Large intestine (tissue), 12 donors: Measurements from ENCODE around the gene CLCC1. TPM values are rescaled to one million over a fixed set of nuclear protein-coding genes. Genes with fewer than 3 reads are reported as not detected.
"Not testable (repeated sequence)": the region's sequence is repeated elsewhere in the genome, so short reads cannot be mapped to it uniquely, and the experiment has no call there.

Source experiments
- DNase-seq, 2 donors: peaks; one replicate each; pipeline versions ENCODE4 v3.0.0 to v3.0.0-alpha.2; 2013
- H3K27ac ChIP-seq: one replicate; pipeline ENCODE4 v1.5.1; 2013; ENCODE audit warnings: low read length
- H3K27me3 ChIP-seq: 2 replicates; pipeline ENCODE4 v1.6.1; 2013; ENCODE audit warnings: low read length; ENCODE audit not compliant: control insufficient read depth, insufficient read depth
- H3K36me3 ChIP-seq: 2 replicates; pipeline ENCODE4 v1.6.1; 2013; ENCODE audit warnings: low read length; ENCODE audit not compliant: control insufficient read depth, insufficient read depth
- H3K4me1 ChIP-seq: one replicate; pipeline ENCODE4 v1.6.1; 2013; ENCODE audit warnings: low read length; ENCODE audit not compliant: control insufficient read depth, insufficient read depth
- H3K4me3 ChIP-seq: one replicate; pipeline ENCODE4 v1.5.1; 2013; ENCODE audit warnings: low read length
- H3K9me3 ChIP-seq: one replicate; pipeline ENCODE4 v1.6.1; 2013; ENCODE audit warnings: mild to moderate bottlenecking, low read depth, low read length, moderate library complexity; ENCODE audit not compliant: control insufficient read depth
- WGBS: methylation state at CpG from one replicate; pipeline ENCODE4 v1.1.5; 2013; ENCODE audit warnings: low lambda C conversion rate; ENCODE audit not compliant: insufficient coverage; 5-methylcytosine and 5-hydroxymethylcytosine counted together
- long read RNA-seq, 11 donors: transcript quantifications; one replicate each; lab custom pipeline, GENCODE V29; 2026
- polyA plus RNA-seq: library from polyadenylated mRNA; unstranded; fragments of 120-200 nt; gene quantifications from one replicate; pipeline ENCODE4 v1.2.1, GENCODE V29; 2013

The CLCC1 gene, protein sequence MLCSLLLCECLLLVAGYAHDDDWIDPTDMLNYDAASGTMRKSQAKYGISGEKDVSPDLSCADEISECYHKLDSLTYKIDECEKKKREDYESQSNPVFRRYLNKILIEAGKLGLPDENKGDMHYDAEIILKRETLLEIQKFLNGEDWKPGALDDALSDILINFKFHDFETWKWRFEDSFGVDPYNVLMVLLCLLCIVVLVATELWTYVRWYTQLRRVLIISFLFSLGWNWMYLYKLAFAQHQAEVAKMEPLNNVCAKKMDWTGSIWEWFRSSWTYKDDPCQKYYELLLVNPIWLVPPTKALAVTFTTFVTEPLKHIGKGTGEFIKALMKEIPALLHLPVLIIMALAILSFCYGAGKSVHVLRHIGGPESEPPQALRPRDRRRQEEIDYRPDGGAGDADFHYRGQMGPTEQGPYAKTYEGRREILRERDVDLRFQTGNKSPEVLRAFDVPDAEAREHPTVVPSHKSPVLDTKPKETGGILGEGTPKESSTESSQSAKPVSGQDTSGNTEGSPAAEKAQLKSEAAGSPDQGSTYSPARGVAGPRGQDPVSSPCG
- 25.5 TPM for polyA plus RNA-seq
- long read RNA-seq, donor 1, full-length matches to known transcripts, result 2 of 2 reads
- long read RNA-seq, donor 1, partial matches to known transcripts, result 0 of 2 reads
- long read RNA-seq, donor 1, other reads (novel, unspliced or antisense), result 0 of 2 reads
- long read RNA-seq, donor 2, full-length matches to known transcripts, result 3 of 9 reads
- long read RNA-seq, donor 2, partial matches to known transcripts, result 6 of 9 reads
- long read RNA-seq, donor 2, other reads (novel, unspliced or antisense), result 0 of 9 reads
- long read RNA-seq, donor 3, result 0 reads
- long read RNA-seq, donor 4, result 0 reads
- long read RNA-seq, donor 5, full-length matches to known transcripts, result 2 of 2 reads
- long read RNA-seq, donor 5, partial matches to known transcripts, result 0 of 2 reads
- long read RNA-seq, donor 5, other reads (novel, unspliced or antisense), result 0 of 2 reads
- long read RNA-seq, donor 6, full-length matches to known transcripts, result 2 of 7 reads
- long read RNA-seq, donor 6, partial matches to known transcripts, result 5 of 7 reads
- long read RNA-seq, donor 6, other reads (novel, unspliced or antisense), result 0 of 7 reads
- long read RNA-seq, donor 7, full-length matches to known transcripts, result 1 of 1 reads
- long read RNA-seq, donor 7, partial matches to known transcripts, result 0 of 1 reads
- long read RNA-seq, donor 7, other reads (novel, unspliced or antisense), result 0 of 1 reads
- long read RNA-seq, donor 8, full-length matches to known transcripts, result 4 of 18 reads
- long read RNA-seq, donor 8, partial matches to known transcripts, result 14 of 18 reads
- long read RNA-seq, donor 8, other reads (novel, unspliced or antisense), result 0 of 18 reads
- long read RNA-seq, donor 9, full-length matches to known transcripts, result 1 of 6 reads
- long read RNA-seq, donor 9, partial matches to known transcripts, result 5 of 6 reads
- long read RNA-seq, donor 9, other reads (novel, unspliced or antisense), result 0 of 6 reads
- long read RNA-seq, donor 10, full-length matches to known transcripts, result 2 of 13 reads
- long read RNA-seq, donor 10, partial matches to known transcripts, result 11 of 13 reads
- long read RNA-seq, donor 10, other reads (novel, unspliced or antisense), result 0 of 13 reads
- long read RNA-seq, donor 11, full-length matches to known transcripts, result 1 of 1 reads
- long read RNA-seq, donor 11, partial matches to known transcripts, result 0 of 1 reads
- long read RNA-seq, donor 11, other reads (novel, unspliced or antisense), result 0 of 1 reads

DNA sequence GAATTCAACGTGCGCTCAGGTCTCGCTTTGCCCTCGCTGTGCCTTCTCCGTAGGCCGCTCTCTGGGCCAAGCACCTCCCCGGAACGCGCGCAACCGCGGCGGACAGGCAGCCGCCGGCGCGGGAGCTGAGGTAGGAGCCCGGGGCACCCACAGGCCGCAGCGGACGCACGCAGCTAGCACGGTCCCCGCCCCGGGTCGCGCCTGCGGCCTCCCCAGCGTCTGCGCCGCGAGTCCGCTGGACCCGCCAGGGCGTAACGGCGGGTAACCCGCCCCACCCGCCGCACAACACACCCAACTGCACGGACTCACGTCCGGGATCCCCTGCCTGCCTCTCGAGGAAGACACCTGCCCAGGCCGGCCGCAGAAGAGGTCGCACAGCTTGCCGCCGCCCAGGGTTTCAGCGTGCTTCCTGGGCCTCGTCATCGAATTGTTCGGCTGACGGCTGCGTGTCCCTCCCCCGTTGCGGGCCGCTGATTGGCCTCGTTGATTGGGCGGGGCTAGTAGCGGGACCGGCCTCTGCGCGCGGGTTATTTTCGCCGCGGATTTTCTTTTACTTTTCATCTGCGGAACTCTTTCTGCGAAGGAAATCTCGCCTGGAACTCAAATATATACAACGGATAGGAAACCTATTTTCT, at the start of gene CLCC1:
CLCC1 (minus strand) TSS at position 433 of the 635 bp plus-strand sequence. CDS start 13,047 bp downstream, outside the sequence.
- no peaks in the 10 kb centered on the region for H3K36me3 ChIP-seq
- DNase-seq, result peak; percentile 91 to 96
- peaks cover 4% of the 10 kb centered on the region for H3K4me1 ChIP-seq
- peak within 1 kb of the TSS; percentile 95 for H3K27ac ChIP-seq
- no peaks in the 10 kb centered on the region for H3K9me3 ChIP-seq
- WGBS, result 0% methylated on average over 3 of the region's 72 CpGs
- H3K27me3 ChIP-seq, result no peaks in the 10 kb centered on the region
- peak within 1 kb of the TSS; percentile 75 for H3K4me3 ChIP-seq

DNA sequence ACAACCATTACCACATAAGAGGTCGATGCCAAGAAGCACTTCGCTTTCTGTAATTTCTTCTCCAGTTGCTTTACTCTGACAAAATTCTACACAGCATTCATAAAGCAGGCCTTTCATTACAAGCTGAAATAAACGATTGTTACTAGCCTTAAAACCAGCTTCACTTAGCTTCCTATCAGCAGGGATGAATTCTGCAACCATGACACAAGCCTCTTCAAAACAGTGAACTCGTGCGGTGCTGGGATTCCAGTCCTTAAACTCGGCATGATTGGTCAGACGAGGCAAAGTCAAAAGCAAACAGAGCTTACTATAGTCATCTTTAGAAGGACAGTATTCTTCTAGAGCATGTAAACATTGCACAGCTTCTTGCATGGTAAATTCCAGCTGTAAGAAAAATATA, 48.1 kb upstream of the CLCC1 start:
- Histone ChIP-seq H3K36me3 (peaks cover 18% of the 10 kb centered on the region), H3K27me3 (no peaks in the 10 kb centered on the region), H3K27ac (no peak overlapping the region), H3K4me1 (no peaks in the 10 kb centered on the region), H3K9me3 (no peaks in the 10 kb centered on the region), H3K4me3 (no peak overlapping the region)
- 40% methylated on average over 1 of the region's 7 CpGs for WGBS
- no peak for DNase-seq

DNA sequence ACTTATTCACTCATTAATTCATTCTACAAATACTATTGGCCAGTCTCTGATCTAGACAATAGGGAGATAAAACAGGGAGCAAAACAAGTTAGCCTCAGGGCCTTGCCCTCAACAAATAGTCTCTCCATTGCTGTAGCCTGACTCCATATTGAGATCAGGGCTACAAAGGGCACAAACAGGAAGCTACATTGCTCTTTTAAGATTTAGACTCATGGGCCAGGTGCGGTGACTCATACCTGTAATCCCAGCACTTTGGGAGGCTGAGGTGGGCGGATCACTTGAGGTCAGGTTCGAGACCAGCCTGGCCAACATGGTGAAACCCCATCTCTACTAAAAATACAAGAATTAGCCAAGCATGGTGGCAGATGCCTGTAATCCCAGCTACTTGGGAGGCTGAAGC, 33.3 kb upstream of the CLCC1 start:
- H3K27ac ChIP-seq, H3K9me3 ChIP-seq, H3K4me3 ChIP-seq, H3K4me1 ChIP-seq, DNase-seq, H3K27me3 ChIP-seq: not testable (repeated sequence)
- no CpG with 5 or more reads among the region's 3 CpGs for WGBS
- peaks cover 29% of the 10 kb centered on the region for H3K36me3 ChIP-seq

DNA sequence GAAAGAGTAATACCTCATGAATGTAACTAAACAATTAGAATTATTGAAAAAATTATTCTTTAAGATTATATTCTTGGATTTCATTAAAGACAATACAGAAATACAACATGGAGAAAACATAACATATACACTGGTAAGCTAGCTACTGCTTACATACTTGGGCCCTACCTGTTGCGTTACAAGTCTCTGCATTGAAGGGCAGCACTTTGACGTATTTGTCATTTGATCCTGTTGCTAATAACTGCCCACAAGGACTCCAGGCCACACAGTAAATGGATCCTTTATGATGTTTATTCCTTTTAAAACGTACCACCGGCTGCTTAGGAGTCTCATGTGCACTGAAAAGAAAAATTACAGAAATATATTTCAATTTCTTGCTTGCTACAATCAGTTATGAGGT, 19.8 kb upstream of the CLCC1 start:
- Histone ChIP-seq H3K27ac (no peak overlapping the region), H3K9me3 (no peaks in the 10 kb centered on the region), H3K4me1 (no peaks in the 10 kb centered on the region), H3K27me3 (no peaks in the 10 kb centered on the region), H3K36me3 (peaks cover 12% of the 10 kb centered on the region), H3K4me3 (no peak overlapping the region)
- WGBS, result no CpG with 5 or more reads among the region's 4 CpGs
- DNase-seq, result no peak

DNA sequence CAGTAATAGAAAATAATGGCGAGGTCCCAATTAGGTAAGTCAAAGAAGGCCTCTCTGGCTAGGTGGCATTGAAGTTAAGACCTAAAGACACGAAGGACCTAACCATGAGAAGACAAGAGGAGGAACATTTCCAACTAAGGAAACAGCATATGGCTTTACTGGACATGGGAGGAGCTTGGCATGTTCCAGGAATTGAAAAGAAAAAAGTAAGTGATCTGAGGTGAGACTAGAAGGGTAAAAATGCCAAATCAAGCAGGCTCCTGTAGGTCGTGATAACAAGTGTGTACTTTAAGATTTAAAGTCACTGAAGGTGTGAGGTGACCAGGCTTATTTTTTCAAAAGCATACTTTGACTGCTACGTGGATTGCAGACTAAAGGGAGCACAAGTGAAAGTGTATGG, 13.4 kb upstream of the CLCC1 start:
- DNase-seq, result no peak
- H3K27me3 ChIP-seq, result no peaks in the 10 kb centered on the region
- H3K4me3 ChIP-seq, result no peak overlapping the region
- H3K9me3 ChIP-seq, result no peaks in the 10 kb centered on the region
- H3K27ac ChIP-seq, result no peak overlapping the region
- peaks cover 21% of the 10 kb centered on the region for H3K36me3 ChIP-seq
- H3K4me1 ChIP-seq, result no peaks in the 10 kb centered on the region
- 90% methylated on average over 2 of the region's 4 CpGs for WGBS

DNA sequence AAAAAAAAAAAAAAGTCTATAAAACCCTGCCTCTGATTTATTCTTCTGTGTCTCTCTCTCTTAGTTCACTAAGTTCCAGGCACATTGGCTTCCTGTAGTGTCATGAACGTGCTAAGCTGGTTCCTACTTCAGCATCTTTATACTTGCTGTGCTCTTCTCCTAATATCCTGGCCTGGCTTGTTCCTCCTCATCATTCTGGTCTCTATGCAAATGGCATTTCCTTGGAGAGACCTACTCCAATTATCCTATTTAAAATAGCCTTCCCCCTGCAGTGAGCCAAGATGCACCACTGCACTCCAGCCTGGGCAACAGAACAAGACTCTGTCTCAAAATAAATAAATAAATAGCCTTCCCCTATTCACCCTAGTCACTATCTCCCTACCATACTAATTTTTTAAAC, 9.7 kb upstream of the CLCC1 start:
- Histone ChIP-seq H3K9me3 (no peaks in the 10 kb centered on the region), H3K4me3 (no peak overlapping the region), H3K27ac (no peak overlapping the region), H3K4me1 (no peaks in the 10 kb centered on the region), H3K36me3 (peaks cover 21% of the 10 kb centered on the region), H3K27me3 (no peaks in the 10 kb centered on the region)
- no peak for DNase-seq
- WGBS, result 100% methylated on average over 1 of the region's 1 CpG

DNA sequence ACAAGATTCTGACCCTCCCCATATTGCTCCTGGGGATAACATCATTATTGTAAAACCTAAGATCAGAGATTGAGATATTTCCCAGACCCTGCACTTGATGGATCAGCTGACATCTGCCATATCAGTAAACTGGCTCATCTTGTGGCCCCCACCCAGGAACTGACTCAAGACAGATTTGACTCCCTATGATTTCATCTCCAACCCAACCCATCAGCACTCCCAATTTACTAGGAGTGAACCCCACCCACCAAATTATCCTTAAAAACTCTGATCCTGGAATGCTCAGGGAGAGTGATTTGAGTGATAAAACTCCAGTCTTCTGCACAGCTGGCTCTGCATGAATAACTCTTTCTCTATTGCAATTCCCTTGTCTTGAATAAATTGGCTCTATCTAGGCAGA, 6.1 kb upstream of the CLCC1 start:
- Histone ChIP-seq H3K4me1 (no peaks in the 10 kb centered on the region), H3K36me3 (peaks cover 13% of the 10 kb centered on the region), H3K9me3 (no peaks in the 10 kb centered on the region), H3K4me3 (no peak overlapping the region), H3K27ac (no peak overlapping the region), H3K27me3 (no peaks in the 10 kb centered on the region)
- DNase-seq, result no peak

DNA sequence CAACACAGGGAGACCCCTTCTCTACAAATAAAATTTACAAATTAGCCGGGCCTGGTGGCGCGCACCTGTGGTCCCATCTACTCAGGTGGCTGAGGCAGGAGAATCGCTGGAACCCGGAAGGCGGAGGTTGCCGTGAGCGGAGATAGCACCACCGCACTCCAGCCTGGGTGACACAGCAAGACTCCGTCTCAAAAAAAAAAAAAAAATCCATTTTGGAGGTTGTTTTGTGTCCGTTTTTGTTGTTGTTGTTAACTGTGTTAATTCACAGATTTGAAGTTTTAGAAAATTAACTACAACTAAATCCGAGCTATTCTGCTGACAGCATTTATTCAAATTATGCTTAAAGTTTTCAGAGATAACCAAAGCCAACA, 618 bp downstream of the CLCC1 start:
- H3K4me3 ChIP-seq, result peak overlapping the region; percentile 75
- no peaks in the 10 kb centered on the region for H3K9me3 ChIP-seq
- H3K36me3 ChIP-seq, result peaks cover 2% of the 10 kb centered on the region
- H3K4me1 ChIP-seq, result peaks cover 4% of the 10 kb centered on the region
- peak in 1 of 2 donors; percentile 26 for DNase-seq
- peak overlapping the region; percentile 95 for H3K27ac ChIP-seq
- no peaks in the 10 kb centered on the region for H3K27me3 ChIP-seq
- WGBS, result no CpG with 5 or more reads among the region's 12 CpGs

DNA sequence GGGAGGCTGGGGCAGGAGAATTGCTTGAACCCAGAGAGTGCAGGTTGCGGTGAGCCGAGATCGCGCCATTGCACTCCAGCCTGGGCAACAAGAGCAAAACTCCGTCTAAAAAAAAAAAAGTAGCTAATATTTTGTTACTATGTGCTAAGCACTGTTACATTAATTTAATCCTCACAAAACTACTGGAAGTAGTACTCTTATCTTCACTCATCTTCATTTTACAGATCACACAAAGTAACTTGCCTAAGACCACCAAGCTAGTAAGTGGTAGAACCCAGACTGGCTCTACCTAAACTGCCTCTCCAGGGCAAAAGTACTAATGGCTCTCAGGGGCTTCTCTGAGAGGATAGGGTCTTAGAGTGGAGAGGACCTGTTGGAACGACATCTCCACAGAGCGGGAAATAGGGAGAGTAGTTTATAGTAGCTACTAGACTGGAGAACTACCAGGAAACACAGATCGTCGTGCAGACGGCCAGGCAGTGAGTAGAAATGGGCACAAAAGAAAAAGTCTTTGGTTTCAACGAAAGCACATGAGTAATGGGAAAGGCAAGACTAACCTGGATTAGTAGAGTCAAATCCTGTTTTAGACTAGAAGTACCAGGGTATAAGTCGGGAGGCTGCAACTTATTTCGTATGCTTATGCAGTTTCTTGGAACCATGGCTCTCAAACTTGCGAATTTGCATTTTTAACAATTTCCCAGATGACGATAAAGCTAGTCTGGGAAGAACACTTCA, 1.4 kb downstream of the CLCC1 start:
- Histone ChIP-seq H3K36me3 (peaks cover 2% of the 10 kb centered on the region), H3K9me3 (no peaks in the 10 kb centered on the region), H3K4me1 (peaks cover 4% of the 10 kb centered on the region), H3K4me3 (peak overlapping the region; percentile 75), H3K27me3 (no peaks in the 10 kb centered on the region), H3K27ac (peak overlapping the region; percentile 95)
- WGBS, result 90% methylated on average over 5 of the region's 15 CpGs
- DNase-seq, result no peak
